ENCODE measurements around the gene AGAP3.

The AGAP3 gene

GRCh38 chr7:151192002-151192539 is 105.8 kb downstream of the AGAP3 start:
- no peak for DNase-seq

- no peak for DNase-seq
Observed at GRCh38 chr7:151193203-151193978, 107.1 kb downstream of the AGAP3 start.

Data from cortex of kidney (tissue), 1 donor.